Kidney glomerular epithelial cell (primary cell): ENCODE results near the gene BBS9.
A peak's percentile ranks its signal among the peaks of the same experiment; 100 is the strongest.
"Not testable (repeated sequence)": the region's sequence is repeated elsewhere in the genome, so short reads cannot be mapped to it uniquely, and the experiment has no call there.

Source experiments
- DNase-seq: peaks from one replicate; lab custom pipeline; 2025; lab: John Stamatoyannopoulos, UW

Gene BBS9

DNA sequence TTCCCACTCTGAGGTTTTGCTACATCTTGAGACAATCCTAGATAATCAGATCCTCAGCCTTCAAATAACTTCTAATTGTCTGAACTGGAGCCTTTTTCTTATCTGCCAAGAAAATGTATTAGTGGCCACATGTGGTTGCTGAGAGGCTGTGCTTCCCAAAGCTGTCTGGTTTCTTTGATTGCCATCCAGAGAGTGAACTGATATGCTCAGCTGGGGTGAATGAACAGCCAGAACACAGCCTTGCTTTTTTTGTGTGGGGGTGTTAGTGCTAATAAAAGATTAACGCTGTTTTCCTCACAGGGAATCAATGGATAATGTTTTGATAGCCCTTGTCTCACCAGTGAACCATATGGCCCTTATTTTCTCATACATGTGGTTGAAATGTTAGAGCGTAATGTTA lies 66.9 kb downstream of the BBS9 start:
- DNase-seq: no peak

DNA sequence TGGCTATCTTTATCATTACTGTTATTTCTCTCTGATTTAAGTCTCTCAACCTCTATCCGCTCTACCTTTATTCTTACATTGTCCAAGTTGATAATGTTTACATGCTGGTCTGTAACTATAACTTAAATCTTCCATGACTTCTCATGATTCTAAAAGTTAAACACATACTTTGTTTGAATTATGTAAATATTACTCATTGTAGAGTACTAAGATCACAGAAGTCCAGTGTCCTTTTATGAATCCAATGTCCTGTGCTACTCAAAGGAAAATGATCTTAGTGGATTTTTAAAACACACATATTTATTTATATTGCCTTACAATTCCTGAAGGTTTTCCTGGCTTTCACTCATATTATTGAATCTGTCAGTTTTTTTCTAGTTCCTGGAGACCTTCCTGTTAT lies 70.9 kb downstream of the BBS9 start:
- DNase-seq: no peak

DNA sequence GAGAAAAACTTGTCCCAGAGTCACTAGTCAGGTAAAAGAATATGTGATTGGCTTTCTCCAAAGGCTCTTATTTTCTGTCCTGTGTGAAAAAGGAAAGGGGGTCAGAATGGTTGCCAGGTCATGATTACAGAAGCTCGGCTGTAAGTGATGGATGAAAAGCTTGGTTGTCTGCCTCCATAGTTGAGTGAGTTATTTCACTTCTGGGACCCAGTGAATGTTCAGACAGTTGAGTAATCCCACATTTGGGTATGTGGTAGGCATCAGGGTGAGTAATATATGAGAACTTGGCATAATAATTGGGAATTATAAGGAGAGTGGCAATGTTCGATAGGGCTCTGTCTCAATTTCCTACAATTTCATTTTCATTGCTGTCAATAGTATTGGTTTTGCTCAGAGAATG lies 72.5 kb downstream of the BBS9 start:
- no peak for DNase-seq

DNA sequence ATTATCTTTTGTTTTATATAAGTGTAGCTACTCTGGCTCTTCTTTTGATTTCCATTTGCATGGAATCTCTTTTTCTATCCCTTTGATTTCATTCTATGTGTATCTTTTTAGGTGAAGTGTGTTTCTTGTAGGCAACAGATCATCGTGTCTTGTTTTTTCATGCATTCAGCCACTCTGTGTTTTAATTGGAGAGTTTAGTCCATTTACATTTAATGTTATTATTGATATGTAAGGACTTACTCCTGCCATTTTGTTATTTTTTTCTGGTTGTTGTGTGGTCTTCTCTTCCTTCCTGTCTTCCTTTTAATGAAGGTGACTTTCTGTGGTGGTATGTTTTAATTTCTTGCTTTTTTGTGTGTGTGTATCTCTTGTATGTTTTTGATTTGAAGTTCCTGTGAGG lies 81.6 kb downstream of the BBS9 start:
- DNase-seq: no peak

DNA sequence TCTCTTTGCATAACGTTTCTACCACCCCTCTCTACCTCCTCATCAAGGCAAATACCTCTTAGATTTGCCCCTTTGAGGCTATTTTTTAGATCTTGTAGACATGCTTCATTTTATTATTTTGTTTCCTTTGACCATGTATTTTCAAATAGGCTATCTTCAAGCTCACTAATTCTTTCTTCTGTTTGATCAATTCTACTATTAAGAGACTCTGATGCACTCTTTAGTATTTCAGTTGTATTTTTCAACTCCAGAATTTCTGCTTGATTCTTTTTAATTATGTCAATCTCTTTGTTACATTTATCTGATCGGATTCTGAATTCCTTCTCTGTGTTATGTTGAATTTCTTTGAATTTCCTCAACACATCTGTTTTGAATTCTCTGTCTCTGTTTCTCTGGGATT lies 82.8 kb downstream of the BBS9 start:
- no peak for DNase-seq

DNA sequence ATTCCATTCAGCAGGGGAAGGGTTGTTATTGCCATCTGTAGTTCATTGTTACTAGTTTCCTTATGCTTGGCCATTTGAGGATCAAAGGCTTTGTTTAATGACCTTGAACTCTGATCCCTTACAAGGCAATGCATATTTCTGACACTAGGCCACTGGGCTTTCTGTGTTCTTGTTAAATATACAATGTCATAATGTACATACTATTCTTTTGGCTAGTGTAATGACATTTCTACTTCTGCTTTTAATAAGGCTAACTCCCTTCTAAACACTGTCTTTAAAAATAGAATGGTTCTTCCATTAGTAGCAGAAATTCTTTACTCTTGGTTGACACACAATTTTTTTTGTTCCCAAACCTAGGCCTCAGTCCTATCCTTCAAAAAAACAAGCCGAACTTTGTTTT lies 86.6 kb downstream of the BBS9 start:
- no peak for DNase-seq

- DNase-seq: no peak
These were observed 88.2 kb downstream of the BBS9 start for GRCh38 chr7:33217595-33217994.

GRCh38 chr7:33218841-33219535 lies 89.6 kb downstream of the BBS9 start:
- not testable (repeated sequence) for DNase-seq

DNA sequence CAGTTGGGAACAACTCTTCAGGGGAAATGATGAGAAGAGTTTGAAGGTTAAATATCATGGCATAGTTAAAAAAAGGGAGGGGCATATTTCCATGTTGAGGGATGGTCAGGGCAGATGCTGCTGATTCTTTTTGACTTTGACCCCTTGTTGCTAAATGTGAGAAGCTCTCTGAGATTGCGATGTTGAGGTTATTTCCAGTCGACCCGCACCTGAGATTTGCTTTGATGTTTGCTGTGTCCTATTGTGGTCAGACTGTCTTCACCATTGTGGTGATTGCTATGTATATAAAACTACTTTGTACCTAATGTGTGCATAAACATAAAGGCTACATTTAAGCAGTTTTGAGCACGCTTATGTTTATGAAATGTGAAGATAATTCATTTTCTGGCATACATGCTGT lies 90.9 kb downstream of the BBS9 start:
- DNase-seq: no peak

- no peak for DNase-seq
These were observed 92.0 kb downstream of the BBS9 start for GRCh38 chr7:33221390-33221789.

- DNase-seq: no peak
These were observed 103.3 kb downstream of the BBS9 start for GRCh38 chr7:33232632-33233145.

DNA sequence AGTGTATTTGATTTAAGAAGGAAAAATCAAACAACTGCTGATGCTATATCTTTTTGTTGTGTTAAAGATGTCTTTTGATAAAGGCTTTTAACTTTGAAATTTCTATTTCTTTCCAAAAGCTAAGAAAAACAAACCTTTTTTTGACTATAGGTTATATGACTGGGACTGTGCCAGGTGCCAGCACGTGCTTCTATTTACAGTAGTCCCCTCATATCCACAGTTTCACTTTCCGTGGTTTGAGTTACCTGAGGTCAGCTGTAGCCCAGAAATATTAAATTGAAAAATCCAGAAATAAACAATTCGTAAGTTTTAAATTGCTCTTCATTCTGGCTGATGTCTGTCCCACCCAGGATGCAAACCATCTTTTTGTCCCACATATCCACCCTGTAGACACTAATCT lies 104.3 kb downstream of the BBS9 start:
- DNase-seq: no peak

DNA sequence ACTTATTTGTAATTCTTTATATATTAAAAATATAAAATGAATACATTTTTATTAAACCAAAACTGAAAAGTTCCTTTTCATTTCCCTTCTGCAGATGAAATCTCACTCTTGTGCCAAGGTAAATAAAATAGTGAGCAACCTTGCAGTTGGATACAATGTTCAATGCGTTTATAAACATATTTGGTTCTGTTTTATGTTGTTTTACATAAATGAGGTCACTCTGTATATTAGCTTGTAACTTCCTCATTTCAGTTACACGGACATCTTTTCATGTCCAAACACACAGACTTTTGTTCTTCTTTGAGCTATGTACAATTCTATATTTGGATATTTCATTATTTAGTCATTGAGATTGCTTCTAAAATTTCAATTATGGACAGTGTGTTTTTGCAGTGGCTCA lies 107.7 kb downstream of the BBS9 start:
- DNase-seq: no peak

DNA sequence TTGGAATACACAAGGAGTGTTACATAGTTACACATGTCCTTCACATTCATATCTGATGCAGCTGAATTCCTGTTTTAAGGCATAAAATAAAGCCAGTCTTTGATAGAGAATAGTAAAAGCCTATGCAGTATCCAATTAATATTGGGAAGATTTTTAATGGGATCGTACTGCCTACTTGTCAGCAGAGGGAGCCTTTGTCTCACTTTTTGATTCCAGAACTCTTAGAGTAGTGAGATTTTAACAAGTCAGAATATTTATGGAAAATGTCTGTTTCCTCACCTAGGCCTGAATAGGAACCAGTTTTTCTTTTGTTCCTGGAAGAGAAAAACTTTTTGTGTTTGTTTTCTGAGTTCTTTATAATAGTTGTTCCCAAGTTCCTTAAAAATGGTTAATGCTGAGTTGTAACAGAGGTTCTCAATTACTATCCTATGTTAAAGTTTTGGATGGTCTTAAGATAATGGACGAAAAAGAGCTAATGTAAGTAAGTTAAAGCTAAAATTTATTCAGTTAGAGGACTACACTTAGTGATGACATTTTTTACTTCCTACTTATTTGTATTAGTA lies 114.0 kb downstream of the BBS9 start:
- DNase-seq: peak; percentile 49

DNA sequence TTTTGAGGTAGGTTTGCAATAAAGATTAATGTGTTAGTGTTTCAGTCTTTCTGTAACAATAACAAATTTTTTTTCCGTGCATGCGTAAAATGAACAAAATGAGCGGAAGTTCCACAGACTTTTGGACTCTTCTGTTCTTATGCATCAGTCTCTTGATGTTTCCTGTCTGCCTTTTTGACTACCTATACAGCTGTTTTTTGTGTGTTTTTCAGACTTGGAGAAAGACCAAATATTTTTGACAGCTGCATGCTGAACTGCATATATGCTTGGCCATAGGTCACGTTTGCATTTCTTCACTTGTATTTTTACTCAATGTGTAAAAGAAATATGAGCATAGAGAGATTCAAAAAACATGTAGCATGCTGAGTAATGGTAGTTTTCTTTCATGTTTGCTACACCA lies 119.3 kb downstream of the BBS9 start:
- no peak for DNase-seq

GRCh38 chr7:33250421-33250871 lies 121.1 kb downstream of the BBS9 start:
- no peak for DNase-seq

DNA sequence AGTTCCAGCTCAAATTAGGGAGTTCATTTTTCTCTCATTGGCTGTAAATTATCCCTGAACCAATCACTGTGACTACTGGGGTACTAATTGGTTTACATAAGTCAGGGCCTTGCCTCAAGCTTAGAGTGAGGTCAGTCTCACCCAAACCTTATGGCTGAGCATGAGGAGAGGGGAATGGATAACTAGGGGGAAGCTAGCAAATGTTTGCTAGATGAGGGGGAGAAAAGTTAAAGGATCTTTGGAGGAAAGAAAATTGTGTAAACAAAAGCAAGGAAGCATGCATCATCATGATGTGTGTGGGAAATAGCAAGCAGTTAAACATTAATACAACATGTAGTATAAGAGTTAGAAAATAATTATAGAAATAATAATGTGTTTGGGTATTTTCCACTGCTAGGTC lies 121.9 kb downstream of the BBS9 start:
- DNase-seq: peak; percentile 35

- no peak for DNase-seq
These were observed 129.2 kb downstream of the BBS9 start for GRCh38 chr7:33258491-33258951.

- DNase-seq: no peak
These were observed 132.2 kb downstream of the BBS9 start for GRCh38 chr7:33261585-33261984.

- no peak for DNase-seq
These were observed 133.1 kb downstream of the BBS9 start for GRCh38 chr7:33262476-33262875.

DNA sequence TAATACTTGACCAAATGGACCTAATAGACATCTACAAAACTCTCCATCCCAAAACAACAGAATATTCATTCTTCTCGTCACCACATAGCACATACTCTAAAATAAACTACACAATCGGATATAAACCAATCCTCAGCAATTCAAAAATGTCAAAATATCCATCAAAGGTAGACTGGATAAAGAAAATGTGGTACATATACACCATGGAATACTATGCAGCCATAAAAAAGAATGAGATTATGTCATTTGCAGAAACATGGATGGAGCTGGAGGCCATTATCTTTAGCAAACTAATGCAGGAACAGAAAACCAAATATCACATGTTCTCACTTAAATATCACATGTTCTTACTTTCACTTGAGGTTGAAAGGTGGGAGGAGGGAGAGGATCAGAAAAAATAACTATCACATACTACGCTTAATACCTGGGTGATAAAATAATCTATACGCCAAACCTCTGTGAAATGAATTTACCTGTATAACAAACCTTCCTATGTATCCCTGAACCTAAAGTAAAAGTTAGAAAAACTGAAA lies 142.5 kb downstream of the BBS9 start:
- DNase-seq: not testable (repeated sequence)

DNA sequence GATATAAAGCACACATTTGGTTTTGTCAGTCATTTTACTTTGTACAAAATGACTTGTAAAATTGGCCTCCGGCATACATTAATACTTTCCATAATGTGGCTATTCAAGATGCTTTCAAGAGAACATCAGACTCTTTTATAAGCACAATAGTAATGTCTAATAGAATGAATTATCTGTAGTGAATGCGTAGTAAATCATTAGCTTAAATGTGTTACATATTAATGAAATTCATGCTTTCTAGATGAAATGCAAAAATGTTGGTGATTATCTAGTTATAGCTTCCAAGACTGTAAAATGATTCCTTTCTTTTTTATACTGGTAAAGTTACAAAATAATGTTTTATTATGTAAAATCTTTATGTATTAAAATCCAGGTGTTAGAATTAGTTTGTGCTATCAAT lies 144.0 kb downstream of the BBS9 start:
- no peak for DNase-seq

GRCh38 chr7:33276325-33276724 lies 147.0 kb downstream of the BBS9 start:
- DNase-seq: no peak

- no peak for DNase-seq
These were observed 147.4 kb downstream of the BBS9 start for GRCh38 chr7:33276729-33277128.
